Measurements from ENCODE around the gene IRF2BP2.
A peak's percentile ranks its signal among the peaks of the same experiment; 100 is the strongest.

The IRF2BP2 gene

DNA sequence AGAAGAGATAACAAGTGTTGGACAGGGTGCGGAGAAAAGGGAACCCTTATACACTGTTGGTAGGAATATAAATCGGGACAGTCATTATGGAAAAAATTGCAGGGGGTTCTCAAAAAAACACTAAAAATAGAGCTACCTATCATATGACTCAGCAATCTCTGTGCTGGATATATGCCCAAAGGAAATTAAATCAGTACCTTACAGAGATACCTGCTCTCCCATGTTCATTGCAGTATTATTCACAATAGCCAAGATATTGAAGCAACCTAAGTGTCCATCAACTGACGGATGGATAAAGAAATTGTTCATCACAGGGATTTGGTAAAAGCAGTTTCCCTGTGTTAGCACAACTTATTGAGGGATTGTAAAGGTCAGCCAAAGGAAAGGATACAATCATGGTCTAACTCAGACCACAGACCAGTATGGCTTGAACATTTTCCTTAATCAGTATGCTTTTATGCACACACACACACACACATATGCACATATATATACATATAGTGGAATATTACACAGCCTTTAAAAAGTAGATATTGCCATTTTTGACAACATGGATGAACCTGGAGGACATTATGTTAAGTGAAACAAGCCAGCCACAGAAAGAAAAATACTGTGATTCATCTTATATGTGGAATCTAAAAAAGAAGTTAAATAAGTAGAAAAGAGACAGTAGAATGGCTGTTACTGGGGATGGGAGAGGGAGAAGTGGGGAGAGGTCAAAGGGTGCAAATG, 44.2 kb upstream of the IRF2BP2 start:
- no peak overlapping the region for H3K4me3 ChIP-seq (replicated peaks; ENCODE audit: low read depth, low read length)
- TF ChIP-seq, protein P1, sequence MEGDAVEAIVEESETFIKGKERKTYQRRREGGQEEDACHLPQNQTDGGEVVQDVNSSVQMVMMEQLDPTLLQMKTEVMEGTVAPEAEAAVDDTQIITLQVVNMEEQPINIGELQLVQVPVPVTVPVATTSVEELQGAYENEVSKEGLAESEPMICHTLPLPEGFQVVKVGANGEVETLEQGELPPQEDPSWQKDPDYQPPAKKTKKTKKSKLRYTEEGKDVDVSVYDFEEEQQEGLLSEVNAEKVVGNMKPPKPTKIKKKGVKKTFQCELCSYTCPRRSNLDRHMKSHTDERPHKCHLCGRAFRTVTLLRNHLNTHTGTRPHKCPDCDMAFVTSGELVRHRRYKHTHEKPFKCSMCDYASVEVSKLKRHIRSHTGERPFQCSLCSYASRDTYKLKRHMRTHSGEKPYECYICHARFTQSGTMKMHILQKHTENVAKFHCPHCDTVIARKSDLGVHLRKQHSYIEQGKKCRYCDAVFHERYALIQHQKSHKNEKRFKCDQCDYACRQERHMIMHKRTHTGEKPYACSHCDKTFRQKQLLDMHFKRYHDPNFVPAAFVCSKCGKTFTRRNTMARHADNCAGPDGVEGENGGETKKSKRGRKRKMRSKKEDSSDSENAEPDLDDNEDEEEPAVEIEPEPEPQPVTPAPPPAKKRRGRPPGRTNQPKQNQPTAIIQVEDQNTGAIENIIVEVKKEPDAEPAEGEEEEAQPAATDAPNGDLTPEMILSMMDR (IDR thresholded peaks at IDR 0.05; ENCODE audit: low read length, missing control alignments), result no peak
- no peak for DNase-seq (ENCODE audit: low read depth)

DNA sequence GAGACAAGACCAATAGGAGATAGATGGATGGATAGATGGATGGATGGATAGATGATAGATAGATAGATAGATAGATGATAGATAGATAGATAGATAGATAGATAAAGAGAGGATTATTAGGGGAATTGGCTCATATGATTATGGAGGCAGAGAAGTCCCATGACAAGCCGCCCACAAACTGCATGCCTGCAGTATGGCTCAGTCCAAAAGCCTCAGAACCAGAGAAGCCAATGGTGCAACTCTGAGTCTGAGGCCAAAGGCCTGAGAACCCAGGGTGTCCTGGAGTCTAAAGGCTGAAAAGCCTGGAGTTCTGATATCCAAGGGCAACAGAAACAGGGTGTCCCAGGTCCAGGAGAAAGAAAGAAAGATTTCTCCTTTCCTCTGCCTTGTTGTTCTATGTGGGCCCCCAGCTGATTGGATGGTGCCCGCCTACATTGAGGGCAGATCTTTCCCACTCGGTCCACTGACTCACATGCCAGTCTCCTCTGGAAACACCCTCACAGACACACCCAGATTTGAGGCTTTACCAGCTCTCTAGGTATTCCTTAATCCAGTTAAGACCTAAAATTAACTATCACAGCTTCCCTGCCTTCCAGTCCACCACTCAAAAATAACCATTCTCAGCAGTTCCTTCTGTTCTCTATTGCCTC, 39.6 kb upstream of the IRF2BP2 start:
- DNase-seq (ENCODE audit: low read depth), result no peak
- TF ChIP-seq, protein P1 (IDR thresholded peaks at IDR 0.05; ENCODE audit: low read length, missing control alignments), result no peak

GRCh38 chr1:234647758-234648157, 37.8 kb upstream of the IRF2BP2 start:
- TF ChIP-seq, protein P1 (IDR thresholded peaks at IDR 0.05; ENCODE audit: low read length, missing control alignments), result no peak
- H3K4me3 ChIP-seq (replicated peaks; ENCODE audit: low read depth, low read length), result no peak overlapping the region
- no peak for DNase-seq (ENCODE audit: low read depth)

More for the DNA sequence above, 39.6 kb upstream of the IRF2BP2 start:
- H3K4me3 ChIP-seq (replicated peaks; ENCODE audit: low read depth, low read length), result no peak overlapping the region

DNA sequence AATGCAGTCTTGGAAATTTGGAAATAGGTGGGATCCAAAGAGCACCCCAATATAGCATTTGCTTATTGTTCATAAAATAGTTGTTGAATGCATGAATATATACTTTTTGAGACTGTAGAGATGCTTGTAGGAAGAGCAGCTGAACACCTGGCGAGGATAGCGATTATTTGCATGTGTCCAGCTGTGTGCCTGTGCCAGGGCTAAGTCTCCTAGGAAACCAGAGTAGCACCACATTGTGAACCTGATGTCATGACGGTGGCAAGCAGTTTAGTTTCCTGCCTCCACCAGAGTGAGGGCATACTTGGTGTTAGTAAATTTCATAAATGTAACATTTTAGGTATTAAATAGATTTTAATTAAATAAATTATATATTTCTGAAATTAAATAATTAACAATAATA, 37.3 kb upstream of the IRF2BP2 start:
- no peak overlapping the region for H3K4me3 ChIP-seq (replicated peaks; ENCODE audit: low read depth, low read length)
- DNase-seq (ENCODE audit: low read depth), result no peak
- TF ChIP-seq, protein P1 (IDR thresholded peaks at IDR 0.05; ENCODE audit: low read length, missing control alignments), result no peak

- H3K4me3 ChIP-seq (replicated peaks; ENCODE audit: low read depth, low read length), result no peak overlapping the region
- DNase-seq (ENCODE audit: low read depth), result no peak
- TF ChIP-seq, protein P1 (IDR thresholded peaks at IDR 0.05; ENCODE audit: low read length, missing control alignments), result no peak
Observed at GRCh38 chr1:234645964-234646363, 36.0 kb upstream of the IRF2BP2 start.

DNA sequence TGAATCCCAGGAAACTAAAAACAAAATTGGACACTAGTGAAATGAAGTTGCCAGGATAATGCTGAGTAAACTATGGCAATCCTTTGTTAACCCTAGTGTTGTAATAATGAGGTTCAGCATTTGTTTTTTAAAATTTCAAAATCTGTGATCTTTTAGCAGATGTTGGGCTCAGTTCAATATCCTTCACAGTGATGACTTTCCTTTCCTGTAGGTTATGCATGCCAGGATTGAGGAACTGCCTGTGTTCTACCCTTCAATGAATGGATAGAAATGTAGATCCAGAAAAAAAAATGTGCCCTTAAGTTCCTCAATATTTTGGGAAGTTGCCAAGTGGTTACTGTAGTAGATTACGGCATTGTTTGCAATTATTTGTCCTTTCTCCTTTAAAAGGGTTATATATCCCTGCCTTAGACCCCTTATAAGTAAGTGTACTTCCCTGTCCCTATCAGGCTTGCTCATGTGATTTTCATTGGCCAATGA, 35.5 kb upstream of the IRF2BP2 start:
- TF ChIP-seq, protein P1 (IDR thresholded peaks at IDR 0.05; ENCODE audit: low read length, missing control alignments), result no peak
- H3K4me3 ChIP-seq (replicated peaks; ENCODE audit: low read depth, low read length), result no peak overlapping the region
- DNase-seq (ENCODE audit: low read depth), result peak; percentile 26
